Vagina (tissue), 2 donors: ENCODE results near the gene STK11IP. TPM values are rescaled to one million over a fixed set of nuclear protein-coding genes. Genes with fewer than 3 reads are reported as not detected.
A peak's percentile ranks its signal among the peaks of the same experiment; 100 is the strongest.

Source experiments
- DNase-seq, 2 donors: peaks; one replicate each; pipeline ENCODE4 v3.0.0-alpha.2; 2017; ENCODE audit errors: extremely low spot score in 2 of 2
- H3K27ac ChIP-seq: fragments of 200-600 bp; sonication (generic); one replicate; pipeline ENCODE4 v1.5.1; 2019
- H3K27me3 ChIP-seq: fragments of 200-600 bp; sonication (generic); one replicate; pipeline ENCODE4 v1.5.1; 2019
- H3K36me3 ChIP-seq, 2 donors: fragments of 200-600 bp; sonication (generic); one replicate each; pipeline ENCODE4 v1.5.1; 2017 to 2019
- H3K4me1 ChIP-seq: fragments of 200-600 bp; sonication (generic); one replicate; pipeline ENCODE4 v1.5.1; 2019
- H3K4me3 ChIP-seq, 2 donors: fragments of 200-600 bp; sonication (generic); 1 replicate in 1 of 2; 2 replicates in 1 of 2; pipeline ENCODE4 v1.5.1; 2016 to 2019
- H3K9me3 ChIP-seq: fragments of 200-600 bp; sonication (generic); one replicate; pipeline ENCODE4 v1.5.1; 2019
- CTCF ChIP-seq, 3 experiments: fragments of 450-650 bp in 2 of 3; fragments of 200-600 bp in 1 of 3; sonication (generic) in 1 of 3; IDR thresholded peaks; one replicate each; pipeline ENCODE4 v1.5.1; 2017 to 2019; ENCODE audit warnings: antibody characterized with exemption in 3 of 3, mild to moderate bottlenecking in 2 of 3, moderate library complexity in 2 of 3
- POLR2A ChIP-seq, 2 donors: fragments of 450-650 bp; IDR thresholded peaks; one replicate each; pipeline ENCODE4 v1.6.1; 2017; ENCODE audit warnings: antibody characterized with exemption in 2 of 2, mild to moderate bottlenecking in 2 of 2, moderate library complexity in 2 of 2
- POLR2AphosphoS5 ChIP-seq, 2 donors: sonication (generic); formaldehyde crosslinking; IDR thresholded peaks; one replicate each; pipeline ENCODE4 v1.9.0; 2017; ENCODE audit warnings: antibody characterized with exemption in 2 of 2, mild to moderate bottlenecking in 2 of 2, low read depth in 1 of 2; ENCODE audit not compliant: insufficient read depth in 1 of 2
- intact Hi-C: fragments of 100-400 bp; cut with DNase I; formaldehyde crosslinking; loops from one replicate; pipeline ENCODE4 v1.15.1; 2023
- total RNA-seq: library from RNA; depleted of rRNA; stranded (reverse); fragments of >200 nt; gene quantifications from one replicate; pipeline ENCODE4 v1.2.3, GENCODE V29; 2016

Gene STK11IP
- total RNA-seq, 1 donor from 2014 or later, result 11.3 TPM

GRCh38 chr2:219557320-219557719 lies 40.3 kb upstream of the STK11IP start:
- TF ChIP-seq POLR2AphosphoS5 (IDR thresholded peaks at IDR 0.05; ENCODE audit: insufficient read depth in 1 of 2, low read depth in 1 of 2) (no peak), POLR2A (IDR thresholded peaks at IDR 0.05) (no peak), CTCF (IDR thresholded peaks at IDR 0.05) (no peak)
- Histone ChIP-seq H3K27ac (no peak overlapping the region), H3K27me3 (no peaks in the 10 kb centered on the region), H3K9me3 (no peaks in the 10 kb centered on the region), H3K4me3 (no peak overlapping the region), H3K36me3 (peaks cover 0 to 1% of the 10 kb centered on the region in 2 donors), H3K4me1 (peaks cover 11% of the 10 kb centered on the region)
- DNase-seq, result no peak
- intact Hi-C loops, result no loop called here

GRCh38 chr2:219557791-219558785 lies 39.6 kb upstream of the STK11IP start:
- H3K9me3 ChIP-seq, result no peaks in the 10 kb centered on the region
- H3K36me3 ChIP-seq, result peaks cover 0 to 9% of the 10 kb centered on the region in 2 donors
- DNase-seq, result no peak
- intact Hi-C loops, result no loop called here
- no peak for TF ChIP-seq POLR2A (IDR thresholded peaks at IDR 0.05)
- no peak for TF ChIP-seq CTCF (IDR thresholded peaks at IDR 0.05)
- no peak overlapping the region for H3K27ac ChIP-seq
- no peak overlapping the region for H3K4me3 ChIP-seq
- H3K27me3 ChIP-seq, result no peaks in the 10 kb centered on the region
- peaks cover 6% of the 10 kb centered on the region for H3K4me1 ChIP-seq

GRCh38 chr2:219559156-219559915 lies 38.3 kb upstream of the STK11IP start:
- DNase-seq, result no peak
- intact Hi-C loops, result no loop called here
- no peak overlapping the region for H3K27ac ChIP-seq
- H3K36me3 ChIP-seq, result peaks cover 0 to 11% of the 10 kb centered on the region in 2 donors
- no peak for TF ChIP-seq CTCF (IDR thresholded peaks at IDR 0.05)
- TF ChIP-seq POLR2AphosphoS5 (IDR thresholded peaks at IDR 0.05; ENCODE audit: insufficient read depth in 1 of 2, low read depth in 1 of 2), result no peak
- no peak for TF ChIP-seq POLR2A (IDR thresholded peaks at IDR 0.05)
- H3K4me3 ChIP-seq, result no peak overlapping the region
- H3K4me1 ChIP-seq, result no peaks in the 10 kb centered on the region
- H3K9me3 ChIP-seq, result no peaks in the 10 kb centered on the region
- no peaks in the 10 kb centered on the region for H3K27me3 ChIP-seq

- Histone ChIP-seq H3K4me3 (no peak overlapping the region), H3K27ac (no peak overlapping the region), H3K4me1 (no peaks in the 10 kb centered on the region), H3K36me3 (peaks cover 0 to 11% of the 10 kb centered on the region in 2 donors), H3K27me3 (no peaks in the 10 kb centered on the region), H3K9me3 (no peaks in the 10 kb centered on the region)
- intact Hi-C loops, result no loop called here
- no peak for TF ChIP-seq POLR2A (IDR thresholded peaks at IDR 0.05)
- TF ChIP-seq POLR2AphosphoS5 (IDR thresholded peaks at IDR 0.05; ENCODE audit: insufficient read depth in 1 of 2, low read depth in 1 of 2), result no peak
- peak in 2 of 3 experiments; percentile 31 to 48 for TF ChIP-seq CTCF (IDR thresholded peaks at IDR 0.05)
- DNase-seq, result no peak
These were observed 37.4 kb upstream of the STK11IP start for GRCh38 chr2:219560037-219560892.
